Mammary epithelial cell (primary cell): ENCODE measurements around the gene COL18A1.

Source experiments
- EZH2 ChIP-seq: IDR thresholded peaks from 2 replicates; pipeline ENCODE4 v1.6.1; 2012; ENCODE audit warnings: low read length, inconsistent platforms, borderline replicate concordance
- TF ChIP-seq, protein P1 (sequence below), 2 donors: IDR thresholded peaks in 1 of 2; conservative IDR thresholded peaks in 1 of 2; 2 replicates each; pipeline ENCODE4 v1.5.1; 2011 to 2012; ENCODE audit warnings: inconsistent platforms in 2 of 2, low read length in 2 of 2, mild to moderate bottlenecking in 2 of 2, control low read depth in 1 of 2, low read depth in 1 of 2; ENCODE audit not compliant: insufficient read depth in 1 of 2; ENCODE audit errors: extremely low read depth in 1 of 2

DNA sequence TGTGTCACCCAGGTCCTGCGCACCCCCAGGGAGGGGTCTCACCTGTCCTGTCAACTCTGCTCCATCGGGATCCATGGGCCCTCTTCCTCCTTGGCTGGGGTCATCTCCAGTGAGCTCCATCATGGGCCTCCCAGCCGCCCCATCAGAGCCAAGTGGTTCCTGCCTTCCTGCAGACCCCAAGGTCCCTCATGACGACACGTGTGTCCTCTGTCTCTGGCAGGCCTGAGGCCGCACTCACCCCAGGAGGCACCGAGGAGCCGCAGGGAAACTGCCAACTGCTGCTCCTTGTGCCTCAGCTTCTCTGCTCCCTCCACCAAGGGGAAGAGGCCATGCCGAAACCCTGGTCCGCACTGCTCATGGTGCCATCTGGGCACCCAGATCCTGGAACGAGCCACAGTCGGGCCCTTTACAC is 46.8 kb downstream of the COL18A1 start:
- TF ChIP-seq EZH2: no peak
- TF ChIP-seq, protein P1, sequence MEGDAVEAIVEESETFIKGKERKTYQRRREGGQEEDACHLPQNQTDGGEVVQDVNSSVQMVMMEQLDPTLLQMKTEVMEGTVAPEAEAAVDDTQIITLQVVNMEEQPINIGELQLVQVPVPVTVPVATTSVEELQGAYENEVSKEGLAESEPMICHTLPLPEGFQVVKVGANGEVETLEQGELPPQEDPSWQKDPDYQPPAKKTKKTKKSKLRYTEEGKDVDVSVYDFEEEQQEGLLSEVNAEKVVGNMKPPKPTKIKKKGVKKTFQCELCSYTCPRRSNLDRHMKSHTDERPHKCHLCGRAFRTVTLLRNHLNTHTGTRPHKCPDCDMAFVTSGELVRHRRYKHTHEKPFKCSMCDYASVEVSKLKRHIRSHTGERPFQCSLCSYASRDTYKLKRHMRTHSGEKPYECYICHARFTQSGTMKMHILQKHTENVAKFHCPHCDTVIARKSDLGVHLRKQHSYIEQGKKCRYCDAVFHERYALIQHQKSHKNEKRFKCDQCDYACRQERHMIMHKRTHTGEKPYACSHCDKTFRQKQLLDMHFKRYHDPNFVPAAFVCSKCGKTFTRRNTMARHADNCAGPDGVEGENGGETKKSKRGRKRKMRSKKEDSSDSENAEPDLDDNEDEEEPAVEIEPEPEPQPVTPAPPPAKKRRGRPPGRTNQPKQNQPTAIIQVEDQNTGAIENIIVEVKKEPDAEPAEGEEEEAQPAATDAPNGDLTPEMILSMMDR (conservative IDR thresholded peaks at IDR 0.05 in 1 of 2, IDR thresholded peaks at IDR 0.05 in 1 of 2; ENCODE audit: extremely low read depth in 1 of 2, insufficient read depth in 1 of 2, low read depth in 1 of 2, low read length in 2 of 2): no peak
